Cortex of kidney (tissue), 1 donor: ENCODE results near the gene NMNAT2.

Experiments used
- DNase-seq: peaks from one replicate; lab custom pipeline; 2025; lab: John Stamatoyannopoulos, UW

The NMNAT2 gene

GRCh38 chr1:183310753-183311479 lies 107.3 kb downstream of the NMNAT2 start:
- no peak for DNase-seq

DNA sequence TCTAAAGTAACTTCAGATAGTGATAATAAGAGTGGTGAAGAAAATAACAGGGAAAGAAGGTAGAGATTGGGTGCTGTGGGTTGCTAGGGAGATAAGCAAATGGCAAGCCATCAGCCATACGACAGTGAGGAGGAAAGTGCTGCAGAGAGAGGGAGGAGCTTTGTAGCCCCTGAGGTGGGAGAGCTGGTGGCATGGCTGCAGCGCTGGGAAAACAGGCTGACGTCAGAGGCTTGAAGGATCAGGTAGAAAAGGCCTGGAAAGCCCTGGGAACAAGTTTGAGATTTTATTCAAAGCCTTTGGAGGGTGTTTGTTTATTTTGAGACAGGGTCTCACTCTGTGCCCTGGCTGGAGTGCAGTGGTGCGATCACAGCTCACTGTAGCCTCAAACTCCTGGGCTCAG lies 109.5 kb downstream of the NMNAT2 start:
- no peak for DNase-seq

DNA sequence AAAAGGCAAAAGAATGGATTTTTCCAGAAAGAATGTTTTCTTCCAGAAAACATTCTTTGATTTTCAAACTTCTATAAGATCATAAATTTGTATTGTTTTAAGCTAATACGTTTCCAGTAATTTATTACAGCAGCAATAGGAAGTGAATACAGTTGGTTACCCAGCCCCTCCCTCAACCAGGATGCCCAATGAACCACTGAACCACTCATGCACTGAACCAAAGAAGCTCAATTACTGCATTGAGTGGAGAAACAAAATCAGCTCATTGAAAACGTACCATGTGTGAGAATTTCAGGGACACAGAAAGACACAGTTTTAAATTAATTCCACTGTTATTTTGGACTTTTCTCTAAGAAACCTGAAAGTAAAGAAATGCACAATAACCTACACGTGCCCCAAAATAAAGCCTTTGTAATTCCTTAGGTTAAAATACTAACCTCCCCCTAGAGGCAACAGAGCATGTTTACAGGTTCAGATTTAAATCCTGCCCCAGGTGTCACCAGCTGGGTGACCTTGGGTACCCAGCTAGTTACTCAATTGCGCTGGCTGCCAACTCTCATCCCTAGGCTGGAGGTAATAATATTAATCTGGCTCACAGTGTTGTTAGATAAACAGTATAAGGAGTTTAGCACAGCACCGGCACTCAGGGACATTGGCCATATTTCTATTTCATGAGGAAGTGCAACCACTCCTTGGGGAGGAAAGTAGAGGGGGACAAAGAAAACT lies 111.7 kb downstream of the NMNAT2 start:
- no peak for DNase-seq

DNA sequence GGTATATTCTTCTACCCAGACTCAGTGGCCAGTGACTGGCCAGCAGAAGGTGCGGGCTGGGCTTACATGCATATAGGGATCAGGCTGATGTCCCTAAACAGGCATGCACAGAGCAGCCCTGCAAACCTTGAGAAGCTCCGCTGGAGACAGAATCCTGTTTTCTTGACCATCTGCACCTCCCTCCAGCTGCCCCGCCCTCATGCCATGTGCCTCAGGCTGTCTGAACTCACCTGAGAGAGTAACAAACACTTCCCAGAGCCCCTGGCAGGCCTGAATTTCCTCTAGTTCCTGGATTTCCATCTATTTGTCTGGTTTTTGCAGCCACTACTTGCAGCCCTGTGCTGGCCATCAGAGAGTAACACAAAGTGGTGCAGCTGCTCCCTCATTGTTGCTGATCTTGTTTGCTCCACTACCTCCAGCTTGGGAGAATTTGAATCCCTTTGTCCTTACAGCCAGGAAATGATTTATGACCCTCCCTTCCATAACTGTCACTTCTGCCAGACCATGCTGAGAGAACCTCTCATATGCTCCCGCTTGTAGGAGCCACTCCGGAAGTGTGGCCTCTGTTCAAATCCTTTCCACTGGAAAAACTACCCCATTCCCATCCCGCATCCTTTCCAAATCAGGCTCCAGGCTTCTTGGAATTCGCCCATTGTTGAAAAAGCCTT lies 113.6 kb downstream of the NMNAT2 start:
- no peak for DNase-seq

DNA sequence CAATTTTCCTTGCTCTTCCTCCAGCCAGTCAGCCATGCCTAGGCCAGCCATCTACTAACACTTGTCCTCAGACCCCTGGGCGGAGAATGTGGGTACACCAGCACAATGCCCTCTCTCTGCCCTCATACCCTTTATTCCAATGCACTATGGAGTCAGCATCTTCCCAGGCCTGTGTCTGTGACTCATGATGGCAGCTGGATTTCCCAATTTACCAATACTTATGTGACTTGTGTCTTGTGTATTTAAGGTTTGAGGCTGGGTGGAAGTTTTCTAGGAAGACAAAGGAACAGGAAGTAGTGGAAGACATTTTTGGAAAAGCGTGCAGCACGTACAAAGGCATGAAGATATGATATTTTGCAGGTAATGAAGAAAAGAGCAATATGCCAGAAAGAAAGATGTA lies 114.3 kb downstream of the NMNAT2 start:
- no peak for DNase-seq

DNA sequence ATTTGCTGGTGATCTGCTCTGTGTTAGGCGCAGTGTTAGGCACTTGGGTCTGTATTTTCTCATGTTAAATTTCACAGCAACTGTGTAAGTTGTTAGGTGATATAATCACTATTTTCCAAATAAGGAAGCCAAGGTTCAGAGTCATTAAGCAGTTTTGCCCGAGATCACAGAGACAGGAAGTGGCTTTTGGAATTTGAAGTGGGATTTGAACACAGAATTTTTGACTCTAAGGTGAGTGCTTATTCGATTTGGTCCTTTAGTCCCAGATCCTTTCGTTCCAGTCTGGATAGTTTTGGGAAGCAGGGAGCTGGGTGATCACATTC lies 114.9 kb downstream of the NMNAT2 start:
- DNase-seq, result no peak

DNA sequence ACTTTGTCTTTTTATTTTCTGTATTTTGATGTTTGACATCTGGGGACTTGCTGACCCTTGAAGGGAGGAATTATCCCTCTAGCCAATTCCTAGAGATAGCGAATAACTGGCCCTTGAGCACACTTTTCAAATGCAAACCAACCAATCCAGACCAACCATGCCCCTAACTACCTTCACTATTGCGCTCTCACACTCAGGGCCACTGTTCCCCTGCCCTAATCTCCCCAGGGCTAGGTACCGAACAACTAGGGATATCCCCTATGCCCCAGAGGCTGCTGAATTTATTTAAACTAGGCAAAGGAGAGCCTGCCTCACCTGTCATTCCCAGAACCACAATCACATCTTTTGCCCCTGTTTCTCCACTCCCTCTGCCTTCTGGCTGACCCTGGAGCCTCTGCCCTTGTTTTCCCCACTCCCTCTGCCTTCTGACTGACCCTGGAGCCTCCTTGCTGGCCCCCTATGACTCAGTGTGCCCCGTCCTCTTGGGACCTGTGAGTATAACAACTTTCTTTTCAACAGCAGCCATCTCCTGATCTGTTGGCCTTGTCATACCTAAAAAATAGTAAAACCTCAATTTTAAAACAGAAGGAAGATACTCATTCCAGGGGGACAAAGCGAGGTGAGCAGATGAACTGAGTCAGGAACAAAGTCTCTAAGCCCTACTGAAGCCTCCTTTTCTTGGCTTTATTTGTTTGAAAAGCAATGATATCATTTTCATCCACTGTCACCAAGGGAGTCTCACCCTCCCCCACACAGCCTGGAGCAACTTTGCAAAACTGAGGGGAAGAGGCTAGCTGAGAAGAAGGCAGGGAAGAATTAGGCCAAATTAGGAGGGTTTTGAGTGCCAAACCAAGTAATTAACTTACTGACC lies 115.5 kb downstream of the NMNAT2 start:
- no peak for DNase-seq

- DNase-seq, result no peak
Observed at GRCh38 chr1:183301239-183301638, 116.9 kb downstream of the NMNAT2 start.

DNA sequence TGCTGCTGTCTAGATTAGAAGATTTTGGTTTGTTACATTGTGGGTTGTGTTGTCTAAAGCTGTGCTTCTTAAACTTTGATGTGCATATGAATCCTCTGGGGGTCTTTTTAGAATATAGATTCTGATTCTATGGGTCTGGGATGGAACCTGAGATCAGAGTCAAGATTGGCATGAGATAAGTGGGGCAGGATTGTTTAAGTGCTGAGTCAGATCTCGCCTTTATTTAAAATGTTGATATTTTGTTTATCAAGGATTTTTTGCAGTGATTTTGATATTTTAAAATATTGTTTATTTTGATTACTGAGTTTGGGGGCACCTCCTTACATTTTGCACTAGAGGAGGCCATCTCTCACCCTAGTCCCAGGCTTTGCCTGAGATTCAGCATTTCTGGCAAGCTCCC lies 117.4 kb downstream of the NMNAT2 start:
- DNase-seq, result no peak

GRCh38 chr1:183300395-183300794 lies 117.8 kb downstream of the NMNAT2 start:
- no peak for DNase-seq

- DNase-seq, result no peak
Observed at GRCh38 chr1:183296782-183297181, 121.4 kb downstream of the NMNAT2 start.

- no peak for DNase-seq
Observed at GRCh38 chr1:183295521-183295920, 122.7 kb downstream of the NMNAT2 start.

- DNase-seq, result no peak
Observed at GRCh38 chr1:183293876-183294275, 124.3 kb downstream of the NMNAT2 start.

- no peak for DNase-seq
Observed at GRCh38 chr1:183293241-183293640, 124.9 kb downstream of the NMNAT2 start.

GRCh38 chr1:183291802-183292514 lies 126.2 kb downstream of the NMNAT2 start:
- no peak for DNase-seq

DNA sequence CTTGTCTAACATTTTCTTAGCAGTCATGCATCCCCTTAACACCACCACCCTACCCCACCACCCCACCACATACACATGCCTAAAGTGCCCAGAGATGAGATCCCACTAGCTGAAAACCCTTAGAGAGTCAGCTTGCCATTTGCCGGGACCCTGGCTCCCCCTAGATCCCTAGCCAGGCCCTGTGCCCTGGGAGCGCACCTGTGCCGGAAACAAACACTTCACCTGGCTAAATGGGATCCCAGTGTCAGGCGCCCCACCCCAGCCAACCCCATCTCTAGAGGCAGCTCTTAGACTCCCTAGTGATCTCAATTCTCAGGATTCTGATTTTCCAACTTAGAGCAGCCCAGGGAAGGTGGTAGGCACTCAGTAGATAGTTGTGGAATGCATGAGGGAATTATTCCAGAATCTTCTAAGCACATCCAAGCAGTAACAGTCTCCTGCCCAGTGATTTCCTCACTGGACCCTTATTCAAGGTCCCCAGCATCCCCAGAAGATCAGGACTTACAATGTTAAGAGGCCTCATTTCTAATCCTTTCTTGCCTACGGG lies 126.9 kb downstream of the NMNAT2 start:
- DNase-seq, result no peak

- DNase-seq, result no peak
Observed at GRCh38 chr1:183290628-183291027, 127.6 kb downstream of the NMNAT2 start.

GRCh38 chr1:183289051-183289496 lies 129.1 kb downstream of the NMNAT2 start:
- no peak for DNase-seq

GRCh38 chr1:183288583-183288982 lies 129.6 kb downstream of the NMNAT2 start:
- DNase-seq, result no peak

DNA sequence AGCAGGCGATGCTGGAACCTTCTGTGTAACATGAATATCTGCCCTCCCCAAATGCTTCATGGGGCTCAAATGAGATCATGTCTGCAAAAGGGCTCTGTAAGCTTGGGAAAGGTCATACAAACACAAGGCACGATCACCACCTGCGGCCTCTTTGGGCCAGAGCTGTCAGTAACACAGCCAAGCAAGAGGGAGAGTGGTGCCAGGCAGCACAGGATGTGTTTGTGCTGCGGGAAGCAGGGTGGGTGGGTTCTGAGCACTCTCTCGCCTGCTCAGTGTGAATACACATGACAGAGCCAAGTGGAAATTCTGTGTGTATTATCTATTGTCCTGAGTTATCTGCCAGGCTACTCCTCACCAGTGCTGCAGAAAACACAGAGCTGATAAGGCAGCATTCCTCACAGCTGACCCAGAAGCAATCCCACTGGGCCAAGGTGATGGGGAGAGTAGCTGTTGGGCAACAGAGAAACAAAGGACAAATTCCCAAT lies 130.9 kb downstream of the NMNAT2 start:
- DNase-seq, result no peak

GRCh38 chr1:183285746-183286145 lies 132.4 kb downstream of the NMNAT2 start:
- DNase-seq, result no peak
